Esophagus muscularis mucosa (tissue), 4 donors: ENCODE results near the gene C1orf174. TPM values are rescaled to one million over a fixed set of nuclear protein-coding genes. Genes with fewer than 3 reads are reported as not detected.

Experiments
- DNase-seq: peaks from one replicate; pipeline ENCODE4 v3.0.0-alpha.2; 2017; ENCODE audit errors: extremely low spot score
- H3K27ac ChIP-seq, 4 donors: fragments of 200-600 bp; sonication (generic); replicated peaks in 1 of 4; 1 replicate in 3 of 4; 2 replicates in 1 of 4; pipeline ENCODE4 v1.5.1; 2016 to 2019; ENCODE audit warnings: mild to moderate bottlenecking in 1 of 4
- H3K27me3 ChIP-seq, 4 donors: fragments of 200-600 bp; sonication (generic); one replicate each; pipeline versions ENCODE4 v1.5.1 to v1.6.0; 2016 to 2019
- H3K36me3 ChIP-seq, 4 donors: fragments of 200-600 bp; sonication (generic); one replicate each; pipeline ENCODE4 v1.5.1; 2016 to 2019
- H3K4me1 ChIP-seq, 4 donors: fragments of 200-600 bp; sonication (generic); one replicate each; pipeline ENCODE4 v1.5.1; 2016 to 2019
- H3K4me3 ChIP-seq, 4 donors: fragments of 200-600 bp; sonication (generic); 1 replicate in 2 of 4; 2 replicates in 2 of 4; pipeline ENCODE4 v1.5.1; 2016 to 2019; ENCODE audit warnings: mild to moderate bottlenecking in 4 of 4, moderate library complexity in 1 of 4
- H3K9me3 ChIP-seq, 4 donors: fragments of 200-600 bp; sonication (generic); 1 replicate in 3 of 4; 2 replicates in 1 of 4; pipeline ENCODE4 v1.5.1; 2016 to 2019
- EP300 ChIP-seq: sonication (generic); formaldehyde crosslinking; IDR thresholded peaks from one replicate; pipeline ENCODE4 v1.6.1; 2017; ENCODE audit warnings: antibody characterized with exemption
- POLR2A ChIP-seq: fragments of 450-650 bp; IDR thresholded peaks from one replicate; pipeline ENCODE4 v1.6.1; 2017; ENCODE audit warnings: antibody characterized with exemption, moderate library complexity, mild to moderate bottlenecking, low read depth
- POLR2AphosphoS5 ChIP-seq, 2 donors: sonication (generic); formaldehyde crosslinking; IDR thresholded peaks; one replicate each; pipeline ENCODE4 v1.6.1; 2017; ENCODE audit warnings: antibody characterized with exemption in 2 of 2
- WGBS: methylation state at CpG from one replicate; pipeline ENCODE4 v1.1.5; 2018; 5-methylcytosine and 5-hydroxymethylcytosine counted together
- intact Hi-C: fragments of 100-400 bp; cut with DNase I; formaldehyde crosslinking; loops from one replicate; pipeline ENCODE4 v1.15.1; 2023
- total RNA-seq, 4 donors: library from RNA; depleted of rRNA; stranded (reverse); fragments of >200 nt; gene quantifications; one replicate each; pipeline versions ENCODE4 v1.1.0 to v1.2.1, GENCODE V29; 2016
- TF ChIP-seq, protein P1 (sequence below), 3 experiments: fragments of 200-600 bp in 2 of 3; fragments of 450-650 bp in 1 of 3; sonication (generic) in 2 of 3; IDR thresholded peaks; one replicate each; pipeline ENCODE4 v1.5.1; 2017 to 2019; ENCODE audit warnings: antibody characterized with exemption in 3 of 3, mild to moderate bottlenecking in 2 of 3, moderate library complexity in 1 of 3

Gene C1orf174
- total RNA-seq, 4 donors from 2014 or later: 25.0 to 35.1 (median 27.6) TPM

- no peak overlapping the region for H3K4me3 ChIP-seq
- intact Hi-C loops: no loop called here
- peaks cover 0 to 8% (median 5%) of the 10 kb centered on the region in 4 donors for H3K9me3 ChIP-seq
- H3K36me3 ChIP-seq: peaks cover 43 to 100% (median 88%) of the 10 kb centered on the region in 4 donors
- WGBS: 99% methylated on average over 7 of the region's 7 CpGs
- TF ChIP-seq POLR2A (no peak), POLR2AphosphoS5 (IDR thresholded peaks at IDR 0.05) (no peak), EP300 (no peak)
- TF ChIP-seq, protein P1, sequence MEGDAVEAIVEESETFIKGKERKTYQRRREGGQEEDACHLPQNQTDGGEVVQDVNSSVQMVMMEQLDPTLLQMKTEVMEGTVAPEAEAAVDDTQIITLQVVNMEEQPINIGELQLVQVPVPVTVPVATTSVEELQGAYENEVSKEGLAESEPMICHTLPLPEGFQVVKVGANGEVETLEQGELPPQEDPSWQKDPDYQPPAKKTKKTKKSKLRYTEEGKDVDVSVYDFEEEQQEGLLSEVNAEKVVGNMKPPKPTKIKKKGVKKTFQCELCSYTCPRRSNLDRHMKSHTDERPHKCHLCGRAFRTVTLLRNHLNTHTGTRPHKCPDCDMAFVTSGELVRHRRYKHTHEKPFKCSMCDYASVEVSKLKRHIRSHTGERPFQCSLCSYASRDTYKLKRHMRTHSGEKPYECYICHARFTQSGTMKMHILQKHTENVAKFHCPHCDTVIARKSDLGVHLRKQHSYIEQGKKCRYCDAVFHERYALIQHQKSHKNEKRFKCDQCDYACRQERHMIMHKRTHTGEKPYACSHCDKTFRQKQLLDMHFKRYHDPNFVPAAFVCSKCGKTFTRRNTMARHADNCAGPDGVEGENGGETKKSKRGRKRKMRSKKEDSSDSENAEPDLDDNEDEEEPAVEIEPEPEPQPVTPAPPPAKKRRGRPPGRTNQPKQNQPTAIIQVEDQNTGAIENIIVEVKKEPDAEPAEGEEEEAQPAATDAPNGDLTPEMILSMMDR (IDR thresholded peaks at IDR 0.05): no peak
- DNase-seq: no peak
- no peaks in the 10 kb centered on the region for H3K27me3 ChIP-seq
- no peaks in the 10 kb centered on the region for H3K4me1 ChIP-seq
- H3K27ac ChIP-seq: no peak overlapping the region
Observed at GRCh38 chr1:3841491-3841890, 58.6 kb downstream of the C1orf174 start.

Other genes with a start within 250 kb of the C1orf174 start
- gene TP73, start 247.8 kb downstream of the C1orf174 start, total RNA-seq: not detected
- not detected for gene CCDC27, start 147.8 kb downstream of the C1orf174 start, total RNA-seq
- gene SMIM1, start 127.5 kb downstream of the C1orf174 start, total RNA-seq: 10 to 100 TPM; 10.5 to 16.3 (median 13.3) TPM
- gene LRRC47, start 103.8 kb downstream of the C1orf174 start, total RNA-seq: 10 to 100 TPM; 34.1 to 51.6 (median 44.1) TPM
- gene CEP104, start 43.1 kb downstream of the C1orf174 start, total RNA-seq: 10 to 100 TPM; 42.7 to 84.2 (median 69.8) TPM
- 10 to 100 TPM in 1 of 4 donors, 1 to 10 TPM in 3; 5.0 to 13.4 (median 5.2) TPM for gene DFFB, start 42.8 kb downstream of the C1orf174 start, total RNA-seq